M059J (cell line): ENCODE results near the gene LRP8. TPM values are rescaled to one million over a fixed set of nuclear protein-coding genes. Genes with fewer than 3 reads are reported as not detected.

Source experiments
- DNase-seq: peaks from one replicate; pipeline ENCODE4 v3.0.0-alpha.2; 2012; ENCODE audit warnings: low read depth
- total RNA-seq: library from RNA; depleted of rRNA; stranded (reverse); fragments of >200 nt; shearing (Covaris generic); gene quantifications from 2 replicates; pipeline ENCODE4 v1.2.3, GENCODE V29; 2014; rRNA removed

LRP8 gene
- total RNA-seq, result 36.0 and 57.4 TPM in 2 replicates

DNA sequence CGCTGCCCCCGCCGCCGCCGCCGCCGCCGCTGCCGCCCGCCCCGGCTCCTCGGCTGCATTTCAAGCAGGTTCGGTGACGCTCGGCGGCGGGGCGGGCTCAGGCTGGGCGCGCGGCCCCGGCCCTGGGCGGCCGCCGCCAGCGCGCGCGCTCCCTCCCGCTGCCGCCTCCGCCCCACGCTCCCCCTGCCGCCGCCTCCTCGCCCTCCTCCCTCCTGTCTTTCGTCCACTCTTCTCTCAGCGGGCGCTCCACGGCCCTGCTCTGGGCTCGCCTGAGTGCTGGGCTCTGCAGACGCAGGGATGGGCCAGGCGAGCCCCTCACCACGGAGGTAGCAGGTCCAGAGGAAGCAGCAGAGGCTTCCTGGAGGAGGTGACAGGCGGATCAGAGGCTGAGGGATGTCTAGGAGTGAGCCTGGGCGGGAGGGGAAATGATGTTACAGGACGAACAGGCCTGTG lies at the start of gene LRP8:
LRP8 (minus strand) TSS at position 62 of the 453 bp plus-strand sequence. CDS start 158 bp downstream, outside the sequence.
- peak; percentile 65 for DNase-seq

GRCh38 chr1:53377438-53377841 lies 49.6 kb upstream of the LRP8 start:
- DNase-seq, result no peak

DNA sequence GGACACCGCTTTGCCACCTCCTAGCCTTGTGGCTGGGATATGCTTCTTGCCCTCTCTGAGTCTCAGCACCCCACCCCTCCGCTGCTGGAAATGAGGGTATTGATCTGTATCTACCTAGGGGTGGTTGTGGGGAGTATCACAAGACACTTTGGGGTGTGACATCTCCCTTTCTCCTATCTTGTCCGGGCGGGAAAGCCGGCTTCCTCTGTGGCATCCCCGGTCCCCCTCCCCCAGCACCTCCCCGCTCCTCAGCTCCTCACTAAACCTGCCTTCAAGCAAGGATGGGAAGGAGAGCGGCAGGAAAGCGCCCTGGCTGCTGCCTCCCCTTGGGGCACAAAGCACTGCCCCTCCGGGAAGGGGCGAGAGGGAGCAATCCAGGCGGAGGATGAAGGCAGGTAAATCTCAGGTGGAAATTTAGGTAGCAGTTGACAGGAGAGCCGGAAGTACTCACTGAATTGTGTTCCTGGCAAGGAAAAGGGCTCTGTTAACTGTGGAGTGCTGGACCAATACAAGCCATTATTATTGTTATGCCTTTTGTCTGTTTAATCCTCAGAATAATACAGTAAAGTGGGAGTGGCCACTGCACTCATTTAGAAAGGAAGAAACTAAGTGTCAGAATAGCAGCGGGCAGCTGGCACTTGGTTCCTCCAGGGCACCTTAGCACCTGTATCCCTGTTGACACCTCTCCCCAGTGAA lies 49.0 kb upstream of the LRP8 start:
- no peak for DNase-seq

DNA sequence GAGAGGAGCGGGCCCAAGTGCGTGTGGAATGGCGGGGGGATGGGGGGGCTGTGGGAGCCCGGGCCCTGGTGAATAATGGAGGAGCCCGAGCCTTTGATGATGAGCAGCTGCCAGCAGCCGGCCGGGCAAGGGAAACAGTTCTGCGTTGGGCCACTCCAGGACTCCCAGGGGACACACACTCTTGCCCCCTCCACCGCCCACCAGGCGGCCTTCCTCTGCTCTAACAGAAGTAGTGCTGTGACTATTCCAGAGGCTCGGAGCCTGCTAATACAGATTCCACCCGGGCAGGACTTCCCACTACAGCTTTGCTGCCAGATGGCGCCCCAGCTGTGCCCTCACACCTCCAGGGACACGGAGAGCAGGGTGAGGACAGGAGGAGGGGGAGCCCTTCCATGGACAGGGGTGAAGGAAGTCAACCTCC lies 48.2 kb upstream of the LRP8 start:
- DNase-seq, result no peak

GRCh38 chr1:53375440-53375839 lies 47.6 kb upstream of the LRP8 start:
- DNase-seq, result no peak

- DNase-seq, result no peak
Measured at GRCh38 chr1:53373246-53373645, 45.4 kb upstream of the LRP8 start.

DNA sequence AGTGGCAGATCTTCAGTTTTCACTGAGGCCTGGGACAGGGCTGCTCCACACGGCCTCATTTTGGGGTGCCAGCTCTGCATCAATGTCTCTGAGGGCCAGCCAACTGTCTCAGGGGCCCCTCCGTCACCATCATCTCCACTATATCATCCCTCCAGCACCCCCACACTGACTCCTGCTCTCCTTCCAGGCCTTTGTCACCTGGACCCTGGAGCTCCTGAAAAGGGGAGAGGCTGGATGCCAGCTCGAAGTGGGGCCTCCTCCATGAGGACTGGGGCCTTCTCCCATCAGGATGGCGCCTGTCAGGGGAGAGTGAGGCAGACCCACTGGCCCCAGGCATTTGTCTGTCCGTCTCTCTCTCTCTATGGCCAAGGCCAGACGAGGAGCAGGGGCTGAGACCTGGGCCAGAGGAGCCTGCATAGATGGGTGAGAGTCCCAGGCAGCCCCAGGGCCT lies 44.7 kb upstream of the LRP8 start:
- no peak for DNase-seq

- no peak for DNase-seq
Measured at GRCh38 chr1:53371851-53372250, 44.0 kb upstream of the LRP8 start.

GRCh38 chr1:53371121-53371666 lies 43.3 kb upstream of the LRP8 start:
- no peak for DNase-seq

DNA sequence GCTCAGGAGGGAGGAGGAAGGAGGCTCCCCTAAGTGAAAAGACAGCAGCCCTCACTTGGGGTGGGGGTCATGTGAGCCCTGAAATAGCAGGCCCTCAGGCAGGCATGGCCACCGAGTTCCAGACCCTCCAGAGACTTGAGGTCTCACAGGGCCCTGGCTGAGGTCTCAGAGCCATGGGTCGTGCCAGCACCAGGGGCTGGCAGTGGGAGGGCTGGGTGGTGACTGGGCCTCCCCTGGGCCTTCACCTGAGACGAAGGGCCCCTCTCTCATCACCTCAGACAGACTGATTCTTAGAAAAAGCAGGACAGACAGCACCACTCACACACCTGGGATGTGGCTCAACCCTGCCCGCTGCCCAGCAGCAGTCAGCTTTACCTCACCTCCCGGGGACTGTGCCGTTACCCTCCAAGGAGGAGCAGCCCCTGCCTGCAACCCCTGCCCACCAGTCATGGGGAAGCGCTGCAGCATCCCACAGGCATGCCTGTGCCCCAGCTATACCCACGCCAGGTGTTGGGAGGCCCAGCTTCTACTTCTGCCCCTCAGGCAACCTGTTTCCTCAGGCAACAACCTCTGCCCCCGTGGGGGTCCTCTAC lies 42.6 kb upstream of the LRP8 start:
- DNase-seq, result no peak

- no peak for DNase-seq
Measured at GRCh38 chr1:53369761-53370160, 41.9 kb upstream of the LRP8 start.

GRCh38 chr1:53369034-53369750 lies 41.3 kb upstream of the LRP8 start:
- DNase-seq, result no peak

DNA sequence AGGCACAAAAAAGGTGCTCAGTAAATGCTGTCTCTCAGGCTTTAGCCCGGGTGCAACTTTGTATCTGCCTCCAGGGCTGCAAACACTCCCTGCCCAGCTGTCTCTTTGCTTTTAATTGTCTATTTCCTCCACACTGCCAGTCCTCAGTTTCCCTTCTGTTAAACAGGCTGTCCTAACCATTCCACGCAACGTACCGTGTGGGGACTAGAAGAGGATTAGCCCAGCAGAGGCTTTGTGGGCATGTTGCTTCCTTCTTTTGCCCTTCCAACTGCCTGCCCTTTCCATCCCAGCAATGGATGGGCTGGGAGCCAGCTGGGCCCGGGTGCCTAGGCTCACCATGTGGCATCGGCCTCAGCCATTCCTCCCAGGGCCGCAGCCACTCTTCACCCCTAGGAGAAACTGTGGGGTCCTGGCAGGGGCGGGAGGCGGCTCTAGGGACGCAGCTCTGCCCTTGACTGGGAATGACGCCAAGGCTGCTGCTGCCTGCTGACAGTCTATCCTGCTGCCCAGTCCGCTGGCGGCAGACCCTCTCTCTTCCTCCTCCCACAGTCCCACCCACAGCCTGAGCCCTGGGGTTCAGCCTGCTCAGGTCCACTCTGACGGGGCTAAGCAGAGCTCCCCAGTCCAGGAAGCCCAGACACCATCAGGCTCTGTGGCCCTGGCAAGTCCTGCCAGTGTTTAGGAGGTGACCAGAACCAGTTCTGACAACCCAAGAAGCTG lies 40.6 kb upstream of the LRP8 start:
- DNase-seq, result no peak

DNA sequence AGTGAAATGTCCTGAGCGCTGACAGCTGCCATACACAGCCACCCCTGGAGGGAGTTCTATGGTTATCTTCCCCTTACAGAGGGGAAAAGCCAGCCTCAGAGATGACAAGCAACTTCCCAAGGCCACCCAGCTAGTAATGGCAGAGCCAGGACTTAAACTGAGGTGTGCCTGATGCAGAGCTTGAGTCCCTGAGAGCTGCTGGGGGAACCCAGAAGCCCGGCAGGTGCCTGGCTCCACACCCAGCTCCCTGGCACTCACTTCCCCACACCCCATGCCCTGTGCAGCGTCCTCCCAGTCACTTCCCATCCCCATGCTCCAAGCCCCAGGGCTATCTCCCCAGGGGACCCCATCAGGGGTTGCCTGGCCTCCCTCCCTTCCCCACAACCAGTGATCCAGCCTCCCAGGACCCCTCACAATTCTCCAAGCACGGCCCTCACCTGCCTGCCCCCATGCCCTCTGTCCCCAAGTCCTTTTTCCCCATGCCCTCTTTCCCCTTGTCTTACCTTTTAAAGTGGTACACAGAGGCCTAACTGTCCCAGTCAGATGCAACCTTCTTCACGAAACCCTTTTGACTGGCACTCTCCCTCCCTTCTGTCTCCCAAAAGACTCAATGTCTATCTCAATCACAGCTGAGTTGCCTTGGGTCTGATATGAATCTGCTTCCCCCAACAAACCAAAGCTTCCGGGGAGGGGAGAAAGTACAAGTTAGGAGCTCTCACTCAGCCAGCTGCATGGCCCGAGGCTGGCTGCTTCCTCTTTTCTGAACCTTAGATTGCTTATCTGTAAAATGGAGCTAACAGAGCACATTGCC lies 39.8 kb upstream of the LRP8 start:
- no peak for DNase-seq

DNA sequence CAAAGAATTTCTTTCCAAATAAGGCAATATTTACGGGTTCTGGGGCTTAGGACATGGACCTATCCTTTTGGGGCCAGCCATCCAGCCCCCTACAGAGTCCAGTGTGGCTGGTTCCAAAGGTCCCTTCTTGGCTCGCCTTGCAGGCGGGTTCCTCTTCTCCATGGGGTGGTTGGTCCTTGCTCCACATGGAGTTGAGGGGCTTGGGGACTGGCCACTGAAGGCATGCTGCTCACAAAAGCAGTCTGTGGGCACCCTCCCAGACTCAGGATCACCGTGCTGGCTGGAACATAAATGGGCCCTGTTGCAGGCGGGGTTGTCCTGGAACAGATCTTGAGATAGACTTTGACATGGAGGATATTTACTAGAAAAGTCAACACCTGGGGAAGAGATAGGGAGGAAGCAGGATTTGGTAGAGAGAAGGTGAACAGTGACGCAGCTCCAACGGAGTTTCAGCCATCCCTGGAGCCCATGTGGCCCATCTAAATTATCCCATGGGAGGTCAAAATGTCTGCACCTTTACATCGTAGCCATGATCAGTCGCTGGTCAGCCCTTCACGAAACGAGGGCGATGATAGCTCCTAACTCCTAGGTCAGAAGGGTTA lies 39.1 kb upstream of the LRP8 start:
- no peak for DNase-seq

DNA sequence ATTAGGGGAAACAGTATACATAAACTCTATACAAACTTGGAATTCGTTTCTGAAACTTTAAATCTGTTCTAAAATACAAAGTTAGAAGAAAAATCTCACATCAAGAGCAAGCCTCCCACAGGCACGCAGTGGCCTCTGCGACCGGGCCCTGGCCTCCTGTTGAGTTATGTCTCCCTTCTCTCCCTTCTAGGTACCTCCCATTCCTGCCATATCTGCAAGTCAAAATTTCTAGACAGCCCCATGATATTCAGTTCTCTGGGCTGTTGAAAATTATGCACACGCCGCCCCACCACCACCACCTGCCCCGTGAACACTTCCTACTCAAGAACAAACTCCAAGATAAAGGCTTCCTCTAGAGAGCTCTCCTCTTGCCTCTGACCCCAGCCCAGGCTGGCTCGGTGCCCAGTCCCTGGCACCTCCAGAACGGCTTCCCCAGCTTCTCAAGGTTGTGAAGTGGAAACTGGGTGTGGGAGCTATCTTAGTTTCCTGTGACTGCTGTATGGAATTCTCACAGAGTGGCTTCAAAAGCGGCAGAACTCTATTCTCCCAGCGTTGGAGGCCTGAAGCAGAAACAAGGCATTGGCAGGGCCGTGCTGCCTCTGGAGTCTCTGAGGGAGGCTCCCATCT lies 37.7 kb upstream of the LRP8 start:
- no peak for DNase-seq

DNA sequence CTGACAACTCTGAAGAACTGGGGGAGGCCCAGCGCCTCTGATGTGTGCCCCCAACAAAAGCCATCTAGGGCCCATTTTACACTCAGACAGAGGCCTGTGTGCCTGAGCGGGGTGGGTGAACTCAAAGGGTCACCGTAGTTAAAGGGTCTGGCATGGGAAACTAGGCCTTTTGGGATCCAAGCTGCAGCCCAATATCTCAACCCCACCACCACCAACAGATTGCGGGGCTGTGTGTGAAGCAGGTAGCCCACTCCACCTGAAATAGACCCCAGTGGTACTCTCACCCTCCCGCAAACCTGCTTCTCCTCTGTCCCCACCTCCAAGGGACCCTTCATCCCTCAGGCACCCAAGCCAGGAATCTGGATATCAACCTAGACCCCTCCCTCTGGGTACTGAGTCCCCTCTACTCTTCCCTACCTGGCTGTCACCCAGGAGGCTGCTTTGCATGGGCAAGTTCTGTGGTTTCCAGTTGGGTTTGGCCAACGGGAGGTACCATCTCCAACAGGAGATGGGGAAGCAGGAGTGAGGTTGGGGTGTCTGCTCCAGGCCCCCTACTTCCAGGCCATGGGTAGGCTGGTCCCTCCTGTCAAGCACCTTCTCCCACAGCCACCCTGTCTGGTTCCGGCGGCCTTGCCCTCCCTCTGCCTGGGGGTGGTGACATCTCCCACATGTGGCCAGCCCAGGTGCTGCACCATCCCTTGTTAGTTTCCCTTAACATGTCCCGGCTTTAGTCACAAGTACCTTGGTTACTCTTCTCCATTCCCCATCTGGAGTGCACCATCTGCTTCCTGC lies 35.2 kb upstream of the LRP8 start:
- no peak for DNase-seq

GRCh38 chr1:53362270-53362669 lies 34.4 kb upstream of the LRP8 start:
- no peak for DNase-seq

DNA sequence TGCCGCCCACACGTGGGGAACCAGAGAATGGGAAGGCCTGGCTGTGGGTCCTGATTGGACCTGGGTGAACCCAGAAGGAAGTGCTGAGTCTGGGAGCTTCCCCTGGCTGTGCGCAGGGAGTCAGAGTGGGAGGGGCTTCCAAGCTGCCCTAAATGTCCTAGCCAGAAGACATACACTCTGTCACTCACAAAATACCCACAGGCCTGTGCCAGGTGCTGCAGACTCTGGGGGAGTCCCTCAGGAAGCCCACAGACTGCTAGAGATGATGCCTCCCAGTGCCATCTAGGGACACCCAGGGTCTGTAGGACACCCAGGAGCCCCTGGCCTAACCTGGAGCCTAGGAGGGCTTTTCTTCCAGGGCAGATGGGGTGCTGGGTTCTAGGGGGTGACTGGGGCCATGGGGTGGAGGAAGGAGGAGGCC lies 33.7 kb upstream of the LRP8 start:
- no peak for DNase-seq
